RCC 7860 (cell line): Measurements from ENCODE around the gene ADD3.
"Not testable (repeated sequence)": the region's sequence is repeated elsewhere in the genome, so short reads cannot be mapped to it uniquely, and the experiment has no call there.

ENCODE experiments used
- DNase-seq: peaks from one replicate; pipeline ENCODE4 v3.0.0-alpha.2; 2015; ENCODE audit warnings: low spot score
- FAIRE-seq: peaks from 2 replicates; lab custom pipeline; 2012; peaks lifted over from hg19 to GRCh38; lab: Jason Lieb, UNC

Gene ADD3

GRCh38 chr10:109975244-109976190 is 32.3 kb upstream of the ADD3 start:
- FAIRE-seq, result no peak
- no peak for DNase-seq

GRCh38 chr10:109976681-109977080 is 31.1 kb upstream of the ADD3 start:
- no peak for DNase-seq
- no peak for FAIRE-seq

- no peak for FAIRE-seq
- no peak for DNase-seq
Measured at GRCh38 chr10:109977382-109977806, 30.4 kb upstream of the ADD3 start.

DNA sequence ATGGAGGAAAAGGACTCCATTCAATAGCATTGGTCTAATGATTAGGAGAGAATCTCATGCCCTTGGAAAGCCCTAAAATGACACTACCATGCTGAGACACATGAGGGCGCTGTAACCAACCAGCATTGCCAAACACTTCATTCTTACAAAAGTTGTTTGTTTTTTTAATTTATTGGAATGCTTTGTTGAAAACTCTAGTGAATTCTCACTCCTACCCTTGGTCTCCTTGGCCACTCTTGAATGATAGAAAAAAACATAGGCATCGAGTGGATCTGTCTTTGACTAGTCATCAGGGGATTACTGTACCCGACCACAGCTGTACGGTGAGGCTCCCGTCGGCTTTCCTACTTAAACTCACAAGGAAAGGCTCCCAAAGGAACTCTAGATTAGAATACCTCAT is 29.3 kb upstream of the ADD3 start:
- DNase-seq (peak; percentile 14), FAIRE-seq (peak; percentile 35)

- DNase-seq (no peak), FAIRE-seq (no peak)
Measured at GRCh38 chr10:109979215-109979614, 28.6 kb upstream of the ADD3 start.

GRCh38 chr10:109981650-109982049 is 26.1 kb upstream of the ADD3 start:
- FAIRE-seq, result no peak
- no peak for DNase-seq

DNA sequence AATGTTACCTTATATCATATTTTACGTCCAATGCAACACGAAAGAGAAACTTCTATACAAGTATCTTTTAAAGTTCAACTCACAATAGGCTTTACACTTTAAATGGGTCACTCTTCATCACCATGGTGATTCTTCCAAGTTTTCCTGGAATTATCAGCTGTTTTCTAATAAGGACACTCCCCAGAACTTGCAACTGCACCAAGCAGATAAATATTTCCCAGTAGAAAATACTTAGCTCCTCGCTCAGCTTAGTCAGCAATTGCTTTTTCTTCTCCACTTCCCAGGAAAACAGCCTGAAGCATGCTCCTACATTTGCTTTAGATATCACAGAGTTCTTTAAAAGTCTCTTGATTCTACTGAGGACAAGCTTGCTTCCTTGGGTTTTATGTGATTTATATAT is 25.7 kb upstream of the ADD3 start:
- FAIRE-seq (no peak), DNase-seq (no peak)

- no peak for DNase-seq
- no peak for FAIRE-seq
Measured at GRCh38 chr10:109982812-109983211, 25.0 kb upstream of the ADD3 start.

- DNase-seq (no peak), FAIRE-seq (no peak)
Measured at GRCh38 chr10:109984013-109984412, 23.8 kb upstream of the ADD3 start.

- not testable (repeated sequence) for DNase-seq, FAIRE-seq
Measured at GRCh38 chr10:109985768-109986167, 22.0 kb upstream of the ADD3 start.

GRCh38 chr10:109987452-109988211 is 20.2 kb upstream of the ADD3 start:
- FAIRE-seq (no peak), DNase-seq (peak; percentile 52)

DNA sequence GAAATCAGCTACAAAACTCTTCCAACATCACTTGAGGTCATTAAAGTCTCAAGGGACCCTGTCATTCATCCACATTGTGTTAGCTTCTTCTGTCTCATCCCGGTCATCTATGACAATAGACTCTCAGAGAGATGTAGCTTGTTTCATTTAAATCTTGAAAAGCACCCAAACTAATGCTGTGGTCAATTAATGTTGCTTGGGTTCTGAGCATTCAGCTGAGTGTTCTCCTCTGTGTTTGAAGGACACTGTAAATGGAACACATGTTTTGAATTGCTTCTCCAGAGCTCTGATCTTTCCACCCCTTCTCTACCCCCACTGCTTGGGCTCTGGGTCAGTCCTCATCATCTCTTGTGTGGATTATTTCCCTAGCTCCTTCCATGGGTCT is 19.6 kb upstream of the ADD3 start:
- no peak for DNase-seq
- FAIRE-seq, result no peak

DNA sequence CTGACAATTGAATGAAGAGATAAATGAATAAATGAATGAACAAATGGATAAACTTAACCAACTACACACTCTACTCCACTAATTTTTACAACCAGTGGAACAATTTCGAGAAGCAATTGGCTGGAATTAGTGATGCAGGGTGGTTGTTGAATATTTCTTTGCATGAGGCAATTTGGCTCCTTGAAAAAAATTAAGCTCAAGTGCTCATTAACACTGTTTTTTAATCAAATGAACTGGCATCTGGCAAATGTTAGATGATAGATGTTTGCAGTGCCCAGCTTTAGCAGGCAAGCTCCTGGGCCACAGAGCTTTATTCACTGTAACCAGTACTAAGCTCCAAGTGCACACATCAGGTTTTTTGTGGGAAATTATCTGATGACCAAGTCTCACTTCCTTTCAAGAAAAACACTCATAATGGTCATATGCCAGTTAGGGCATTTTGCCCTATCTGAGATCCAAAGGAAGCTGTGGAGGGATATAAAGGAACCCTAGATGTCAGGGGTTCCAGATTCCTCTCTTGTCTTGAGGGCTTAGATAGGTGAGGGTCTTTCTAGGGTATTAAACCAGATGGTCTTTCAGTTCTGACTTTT is 16.4 kb upstream of the ADD3 start:
- FAIRE-seq (no peak), DNase-seq (no peak)

DNA sequence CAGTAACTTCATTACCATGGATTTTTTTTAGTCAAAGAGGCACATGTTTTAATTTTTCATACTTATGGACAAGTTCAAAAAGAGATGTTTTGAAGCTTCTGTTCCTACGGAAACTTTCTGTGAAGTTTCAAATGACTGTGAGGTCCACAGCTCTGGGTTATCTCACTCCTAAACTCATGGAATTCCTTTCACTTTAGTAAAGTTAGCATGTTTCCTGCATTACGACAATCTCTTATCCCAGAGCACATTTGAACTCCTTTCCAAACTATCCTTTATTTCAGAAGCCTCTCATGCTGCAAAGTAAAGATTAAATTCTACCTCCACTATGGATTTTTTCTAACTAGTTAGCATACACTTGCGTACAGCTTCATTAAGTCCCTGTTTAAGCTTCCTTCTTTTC is 15.3 kb upstream of the ADD3 start:
- FAIRE-seq (no peak), DNase-seq (no peak)

GRCh38 chr10:109993551-109994330 is 14.0 kb upstream of the ADD3 start:
- DNase-seq (no peak), FAIRE-seq (no peak)

GRCh38 chr10:109994711-109995577 is 12.8 kb upstream of the ADD3 start:
- no peak for FAIRE-seq

DNA sequence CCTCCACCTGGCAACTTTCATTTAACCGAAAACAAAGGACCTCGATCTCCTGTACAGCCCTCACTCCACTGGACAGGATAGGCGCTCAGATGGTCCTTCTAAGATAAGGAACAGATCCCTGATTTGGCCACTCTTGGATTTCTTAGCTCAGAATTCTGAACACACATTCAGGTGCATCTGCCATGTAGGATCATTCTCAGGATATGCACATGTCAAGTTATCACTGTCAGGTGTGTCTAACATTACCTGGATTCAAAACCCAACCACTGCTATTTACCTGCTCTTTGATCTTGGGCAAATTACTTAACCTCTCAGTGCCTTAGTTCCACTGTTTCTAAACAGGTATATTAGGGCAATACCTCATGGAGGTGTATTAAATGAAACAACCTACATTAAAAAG is 12.2 kb upstream of the ADD3 start:
- FAIRE-seq (no peak), DNase-seq (no peak)

More at GRCh38 chr10:109994711-109995577, 12.8 kb upstream of the ADD3 start:
- DNase-seq, result no peak

GRCh38 chr10:109996225-109996624 is 11.6 kb upstream of the ADD3 start:
- FAIRE-seq, result no peak

DNA sequence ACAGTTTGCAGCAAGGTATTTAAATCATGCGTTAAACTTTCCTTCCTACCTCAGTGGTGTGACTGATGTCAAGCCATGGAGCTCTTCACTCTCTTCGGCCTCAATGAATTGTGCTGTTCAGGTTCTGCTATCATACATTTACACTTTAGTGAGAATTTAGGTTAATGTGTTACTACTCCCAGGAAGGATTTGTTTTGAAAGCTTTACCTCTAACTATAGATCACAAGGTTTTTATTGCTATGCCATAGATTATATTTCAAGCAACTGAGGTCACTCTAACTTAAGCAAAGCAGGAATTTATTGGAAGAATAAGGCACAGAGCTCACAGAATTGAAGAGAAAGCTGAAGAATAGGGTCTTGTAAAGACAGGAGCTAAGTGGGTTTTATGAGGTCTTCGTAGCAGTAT is 11.0 kb upstream of the ADD3 start:
- DNase-seq (no peak), FAIRE-seq (no peak)

More at GRCh38 chr10:109996225-109996624, 11.6 kb upstream of the ADD3 start:
- DNase-seq, result no peak

DNA sequence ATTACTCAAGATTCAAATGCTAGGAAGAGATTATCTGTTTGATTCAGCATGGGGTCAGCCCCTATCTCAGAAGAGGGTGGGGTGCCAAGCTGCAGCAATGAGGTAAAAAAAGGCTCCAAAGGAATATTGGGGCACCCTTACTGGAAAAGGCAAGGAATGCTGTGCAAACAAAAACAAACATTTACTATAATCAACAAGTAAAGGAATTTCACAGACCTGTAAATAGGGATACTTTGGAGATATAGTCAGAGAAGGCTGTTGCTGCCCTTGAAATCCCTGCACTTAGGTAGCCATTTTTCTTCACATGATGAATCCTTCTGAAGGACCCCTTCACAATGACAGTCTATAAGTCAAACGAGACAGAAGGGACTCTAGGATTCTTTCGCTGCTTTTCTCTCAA is 10.6 kb upstream of the ADD3 start:
- FAIRE-seq (no peak), DNase-seq (no peak)
